ENCODE data around the gene STK24. TPM values are rescaled to one million over a fixed set of nuclear protein-coding genes. Genes with fewer than 3 reads are reported as not detected.

STK24 gene
- total RNA-seq, 6 experiments from 2014 or later, result 72.2 to 89.8 (median 80.5) TPM

GRCh38 chr13:98581381-98581780, 4.5 kb upstream of the STK24 start:
- Mint-ChIP-seq H3K4me1 (ENCODE audit: low read depth) (peaks cover 55% of the 10 kb centered on the region), H3K9me3 (no peaks in the 10 kb centered on the region), H3K27me3 (ENCODE audit: insufficient read depth) (no peaks in the 10 kb centered on the region; the same call in 1 of the 2 replicates), H3K4me3 (no peak overlapping the region), H3K27ac (peak overlapping the region; percentile 72), H3K36me3 (ENCODE audit: low read depth) (no peaks in the 10 kb centered on the region)
- DNase-seq, result no peak
- no peak for TF ChIP-seq CTCF (IDR thresholded peaks at IDR 0.05)

GRCh38 chr13:98580420-98580819, 3.5 kb upstream of the STK24 start:
- Mint-ChIP-seq H3K4me3 (no peak overlapping the region), H3K36me3 (ENCODE audit: low read depth) (peaks cover 5% of the 10 kb centered on the region; the same call in 1 of the 2 replicates), H3K9me3 (no peaks in the 10 kb centered on the region), H3K4me1 (ENCODE audit: low read depth) (peaks cover 55% of the 10 kb centered on the region), H3K27me3 (ENCODE audit: insufficient read depth) (no peaks in the 10 kb centered on the region; the same call in 1 of the 2 replicates), H3K27ac (no peak overlapping the region; the same call in 1 of the 2 replicates)
- DNase-seq, result no peak
- no peak for TF ChIP-seq CTCF (IDR thresholded peaks at IDR 0.05)

- DNase-seq, result no peak
- H3K4me1 Mint-ChIP-seq (ENCODE audit: low read depth), result peaks cover 61% of the 10 kb centered on the region
- H3K9me3 Mint-ChIP-seq, result no peaks in the 10 kb centered on the region
Observed at GRCh38 chr13:98577836-98578285, 954 bp upstream of the STK24 start.

GRCh38 chr13:98576200-98576945, 534 bp downstream of the STK24 start:
- no peaks in the 10 kb centered on the region; the same call in 1 of the 2 replicates for H3K27me3 Mint-ChIP-seq (ENCODE audit: insufficient read depth)
- peaks cover 15% of the 10 kb centered on the region for H3K36me3 Mint-ChIP-seq (ENCODE audit: low read depth)
- H3K4me3 Mint-ChIP-seq, result peak overlapping the region; percentile 95
- H3K9me3 Mint-ChIP-seq, result no peaks in the 10 kb centered on the region
- TF ChIP-seq CTCF (IDR thresholded peaks at IDR 0.05), result no peak
- no peak for DNase-seq
- peak overlapping the region; percentile 90; the same call in 1 of the 2 replicates for H3K27ac Mint-ChIP-seq
- H3K4me1 Mint-ChIP-seq (ENCODE audit: low read depth), result peaks cover 61% of the 10 kb centered on the region

More at GRCh38 chr13:98577836-98578285, 954 bp upstream of the STK24 start:
- no peak for TF ChIP-seq CTCF (IDR thresholded peaks at IDR 0.05)
- Mint-ChIP-seq H3K27me3 (ENCODE audit: insufficient read depth) (no peaks in the 10 kb centered on the region; the same call in 1 of the 2 replicates), H3K27ac (peak overlapping the region; percentile 97), H3K36me3 (ENCODE audit: low read depth) (peaks cover 15% of the 10 kb centered on the region), H3K4me3 (peak overlapping the region; percentile 88)

GRCh38 chr13:98575904-98576199, 1.1 kb downstream of the STK24 start:
- Mint-ChIP-seq H3K4me1 (ENCODE audit: low read depth) (peaks cover 64% of the 10 kb centered on the region), H3K27me3 (ENCODE audit: insufficient read depth) (no peaks in the 10 kb centered on the region; the same call in 1 of the 2 replicates), H3K27ac (peak overlapping the region; percentile 90), H3K9me3 (no peaks in the 10 kb centered on the region), H3K4me3 (peak overlapping the region; percentile 95), H3K36me3 (ENCODE audit: low read depth) (peaks cover 15% of the 10 kb centered on the region)
- TF ChIP-seq CTCF (IDR thresholded peaks at IDR 0.05), result no peak
- no peak for DNase-seq
